Stimulated activated CD4-positive, alpha-beta T cell treated with anti-CD3 and anti-CD28 coated beads, TNF-alpha, amount 100 ng/mL, for 48 hours (primary cell): Measurements from ENCODE around the gene EREG.

Source experiments
- DNase-seq, 3 donors: peaks; one replicate each; pipeline ENCODE4 v3.0.0-alpha.2; 2020; ENCODE audit warnings: low read depth in 3 of 3

The EREG gene

DNA sequence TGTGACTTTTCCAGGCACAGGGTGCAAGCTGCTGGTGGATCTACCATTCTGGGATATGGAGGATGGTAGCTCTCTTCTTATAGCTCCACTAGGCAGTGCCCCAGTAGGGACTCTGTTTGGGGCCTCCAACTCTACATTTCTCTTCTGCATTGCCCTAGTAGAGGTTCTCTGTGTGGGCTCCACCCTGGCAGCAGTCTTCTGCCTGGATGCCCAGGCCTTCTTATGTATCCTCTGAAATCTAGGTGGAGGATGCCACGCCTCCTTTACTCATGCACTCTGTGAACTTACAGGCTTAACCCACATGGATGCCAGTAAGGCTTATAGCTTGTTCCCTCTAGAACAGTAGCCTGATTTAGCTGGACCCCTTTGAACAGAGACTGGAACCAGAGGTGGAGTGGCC, 20.9 kb upstream of the EREG start:
- DNase-seq: no peak

DNA sequence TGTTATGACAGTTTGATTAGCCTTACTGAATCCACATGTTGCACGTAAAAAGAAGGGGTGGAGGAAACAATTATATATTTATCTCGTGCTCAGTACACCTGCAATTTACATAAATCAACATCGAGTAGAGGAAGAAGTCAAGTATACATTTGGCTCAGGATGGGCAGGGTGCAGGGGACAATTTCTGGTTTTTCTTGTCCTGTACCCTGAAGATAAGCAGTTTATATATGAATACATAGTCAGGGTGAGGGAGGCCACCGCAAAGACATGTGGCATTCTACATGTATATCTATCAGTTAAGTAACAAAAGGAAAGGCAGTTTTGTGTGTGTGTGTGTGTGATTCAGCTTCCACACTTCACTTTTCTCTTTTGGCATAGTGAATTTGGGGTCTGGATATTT, 11.1 kb upstream of the EREG start:
- no peak for DNase-seq

DNA sequence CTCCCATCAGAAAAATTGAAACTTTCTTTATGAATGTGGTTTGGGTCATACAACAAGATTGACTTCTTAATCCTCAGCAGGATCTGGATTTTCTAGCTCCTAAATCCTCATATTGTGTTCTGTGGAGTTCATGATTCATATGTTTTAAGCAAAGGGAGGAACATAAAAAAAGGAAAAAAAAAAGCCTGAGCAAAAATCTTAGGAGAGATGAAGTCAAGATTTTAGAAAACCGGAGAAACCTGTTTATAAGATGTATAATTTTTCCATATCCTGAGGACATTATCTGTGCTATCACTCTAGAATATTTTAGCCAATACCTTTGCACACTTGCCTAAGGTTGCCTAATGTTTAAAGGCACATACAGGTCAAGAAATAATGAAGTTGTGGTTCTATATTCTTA, 7.0 kb upstream of the EREG start:
- DNase-seq: no peak

DNA sequence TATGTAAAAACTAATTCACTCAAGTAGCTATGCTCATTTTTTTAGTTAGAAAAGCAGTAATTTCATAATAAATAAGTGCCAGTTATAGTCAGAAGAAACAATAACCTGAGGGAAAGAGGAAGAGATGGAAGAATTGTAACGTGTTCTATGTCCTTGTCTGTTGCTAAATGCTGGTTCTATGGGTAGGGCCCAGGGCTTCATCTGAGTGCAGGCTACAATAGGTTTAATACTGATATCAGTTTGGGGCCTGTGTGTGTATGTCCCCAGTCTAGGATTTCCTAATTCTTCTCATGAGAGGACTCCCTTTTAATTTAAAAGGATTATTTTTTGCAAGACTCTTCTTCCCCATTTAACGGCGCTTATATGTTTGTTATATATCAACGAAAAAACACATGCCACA, 3.3 kb upstream of the EREG start:
- no peak for DNase-seq

DNA sequence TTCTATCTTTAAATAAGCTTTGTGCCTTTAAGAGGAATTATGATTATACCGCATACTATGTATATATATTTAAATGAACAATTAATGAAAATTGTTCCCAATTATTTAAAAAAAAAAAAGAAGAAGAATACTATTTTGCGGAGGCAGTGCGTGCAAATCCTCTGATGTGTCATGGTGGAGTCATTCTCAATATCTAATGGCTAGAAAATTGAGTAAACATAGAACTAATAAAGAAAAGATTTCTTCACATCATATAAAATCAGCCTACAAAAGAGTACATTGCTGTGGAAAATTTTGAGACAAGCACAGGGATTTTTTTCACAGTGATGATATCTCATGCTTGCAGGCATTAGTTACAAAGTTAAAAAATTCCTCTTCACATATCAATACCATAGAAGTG, 2.6 kb upstream of the EREG start:
- no peak for DNase-seq

DNA sequence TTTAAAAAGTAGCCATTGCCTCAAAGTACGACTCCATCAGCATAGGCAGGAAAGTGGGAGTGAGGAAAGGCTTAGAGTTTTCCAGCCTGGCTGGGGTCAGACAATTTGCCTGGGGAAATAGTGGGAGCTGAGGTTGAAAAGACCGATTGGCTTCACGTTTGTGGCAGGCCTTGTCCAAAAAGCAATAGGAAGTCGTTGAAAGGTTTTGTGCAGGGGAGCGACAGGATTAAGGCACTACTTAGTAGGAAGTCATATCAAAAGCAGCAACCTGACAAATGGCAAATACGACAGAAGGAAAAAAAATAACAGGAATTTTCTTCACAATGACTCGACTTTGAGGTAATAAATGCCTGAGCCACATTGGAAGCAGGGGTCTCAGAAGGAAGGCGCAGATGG, 691 bp upstream of the EREG start:
- DNase-seq: no peak

DNA sequence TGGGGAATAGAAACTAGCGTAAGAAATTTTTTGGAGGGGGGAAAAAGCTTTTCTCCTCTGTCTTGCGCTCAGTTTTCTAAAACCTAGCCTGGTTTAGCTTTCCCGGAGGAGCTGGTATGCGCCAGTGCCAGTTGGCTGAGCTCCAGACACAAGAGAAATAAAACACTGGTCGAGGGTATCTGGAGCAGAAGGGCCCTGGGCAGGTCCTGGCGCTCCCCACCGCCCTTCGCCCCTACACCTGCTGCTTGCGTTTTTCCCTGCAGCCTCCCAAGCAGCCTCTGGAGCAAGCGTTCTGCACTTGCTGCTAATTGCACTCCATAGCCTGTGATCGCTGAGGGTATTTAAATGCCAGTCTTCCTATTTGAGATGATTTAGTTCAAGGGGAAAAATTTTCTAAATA, 816 bp downstream of the EREG start:
- DNase-seq: no peak

DNA sequence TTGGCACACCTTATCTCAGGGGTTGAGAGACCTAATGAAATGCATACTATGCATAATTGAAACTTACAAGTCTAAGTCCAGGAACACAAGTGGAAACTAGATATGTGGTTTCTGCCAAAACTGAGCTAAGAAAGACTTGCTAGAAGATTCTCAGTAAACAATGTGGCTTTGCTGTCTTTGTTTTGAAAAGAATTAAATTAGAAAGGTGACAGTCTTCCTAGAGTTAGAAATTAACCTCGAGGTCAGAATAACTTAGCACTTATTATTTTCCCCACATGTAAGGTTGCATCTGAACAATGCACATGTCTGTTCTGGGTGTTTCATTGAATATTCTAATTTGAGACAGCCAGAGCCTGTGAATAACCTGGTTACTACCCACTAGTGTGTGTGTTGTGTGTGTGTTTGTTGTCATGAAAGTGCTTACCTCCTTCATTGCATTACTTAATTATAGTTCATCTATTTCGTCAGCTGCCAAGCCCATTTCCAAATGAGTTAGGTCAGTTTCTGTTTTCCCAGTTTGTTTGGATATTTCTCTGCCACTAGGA, 1.5 kb downstream of the EREG start:
- DNase-seq: no peak

DNA sequence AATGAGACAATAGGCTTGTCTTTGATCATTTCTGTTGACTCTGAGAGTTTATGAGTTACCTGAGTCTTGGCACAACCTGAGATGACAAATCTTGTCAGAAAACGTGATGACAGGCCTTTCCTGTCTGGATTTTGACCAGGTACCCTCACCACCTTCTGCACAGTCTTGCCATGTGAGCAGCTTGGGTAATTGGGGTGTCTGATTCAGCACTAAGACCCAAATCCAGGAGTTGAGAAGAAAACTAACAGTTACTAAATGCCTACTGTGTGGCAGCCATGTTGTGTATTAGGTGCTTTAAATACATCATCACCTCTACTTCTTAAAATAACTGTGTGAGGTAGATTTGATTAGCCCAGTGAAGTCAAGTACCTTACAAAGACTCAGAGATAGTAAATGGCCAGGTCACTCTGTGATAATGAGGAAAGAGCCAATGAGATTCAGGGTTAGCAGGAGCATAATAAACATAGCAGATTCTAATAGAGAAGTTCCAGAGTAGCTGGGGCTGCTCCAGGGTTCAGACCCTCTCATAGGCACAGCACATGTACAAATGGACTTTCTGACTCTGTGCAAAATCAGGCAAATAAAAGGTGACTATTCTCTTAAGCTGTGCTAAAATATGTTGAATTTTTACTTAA, 2.8 kb downstream of the EREG start:
- no peak for DNase-seq

DNA sequence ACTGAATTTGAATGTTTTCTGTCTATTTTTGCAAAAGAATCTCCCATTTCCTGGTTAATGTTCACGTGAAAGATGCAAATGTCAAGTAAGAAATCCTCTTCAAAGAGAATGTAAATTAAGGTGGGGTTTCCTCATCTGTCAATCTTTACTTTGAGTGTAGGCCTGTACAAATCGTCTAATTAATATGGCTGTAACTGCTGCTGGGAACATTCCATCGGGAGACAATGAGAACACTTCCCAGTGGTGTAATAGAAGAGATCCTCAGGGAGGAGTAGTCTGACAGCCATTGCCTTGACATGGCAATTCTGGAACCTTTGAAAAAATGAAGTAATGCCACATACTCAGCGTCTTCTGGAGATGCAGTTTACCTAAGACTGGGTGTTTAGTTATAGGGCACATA, 3.7 kb downstream of the EREG start:
- no peak for DNase-seq

DNA sequence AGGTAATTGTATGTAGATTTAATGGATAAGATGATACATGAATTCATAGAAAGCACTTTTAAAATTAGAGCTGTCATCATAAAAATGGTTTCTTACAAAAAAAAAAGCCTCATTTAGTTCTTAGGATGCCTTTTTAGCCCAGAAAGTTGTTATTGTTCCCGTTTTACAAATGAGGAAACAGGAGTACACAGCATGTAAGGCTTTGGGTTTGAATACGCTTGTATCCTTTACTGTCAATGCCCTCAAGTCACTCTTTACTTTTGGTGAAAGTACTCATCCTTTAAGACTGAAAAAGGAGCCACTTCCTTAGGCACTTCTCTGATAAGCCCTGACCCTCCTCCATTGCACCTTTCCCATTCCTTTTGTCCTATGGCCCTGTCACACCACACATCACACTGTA, 4.9 kb downstream of the EREG start:
- DNase-seq: no peak

DNA sequence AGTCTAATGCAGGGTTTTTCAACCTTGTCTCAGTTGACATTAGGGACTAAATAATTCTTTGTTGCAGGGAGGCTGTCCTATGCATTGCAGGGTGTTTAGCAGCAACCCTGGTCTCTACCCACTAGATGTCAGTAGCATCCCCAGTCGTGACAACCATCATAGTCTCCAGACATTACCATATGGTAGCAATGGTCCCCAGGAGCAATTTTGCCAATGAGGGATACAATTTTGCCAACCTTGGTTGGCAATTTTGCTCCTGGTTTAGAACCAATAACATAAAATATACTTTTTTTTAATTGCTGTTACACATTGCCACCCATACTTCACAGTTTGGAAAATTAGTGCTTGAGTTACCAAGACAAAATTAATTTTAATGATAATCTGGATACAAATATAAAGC, 6.0 kb downstream of the EREG start:
- no peak for DNase-seq

DNA sequence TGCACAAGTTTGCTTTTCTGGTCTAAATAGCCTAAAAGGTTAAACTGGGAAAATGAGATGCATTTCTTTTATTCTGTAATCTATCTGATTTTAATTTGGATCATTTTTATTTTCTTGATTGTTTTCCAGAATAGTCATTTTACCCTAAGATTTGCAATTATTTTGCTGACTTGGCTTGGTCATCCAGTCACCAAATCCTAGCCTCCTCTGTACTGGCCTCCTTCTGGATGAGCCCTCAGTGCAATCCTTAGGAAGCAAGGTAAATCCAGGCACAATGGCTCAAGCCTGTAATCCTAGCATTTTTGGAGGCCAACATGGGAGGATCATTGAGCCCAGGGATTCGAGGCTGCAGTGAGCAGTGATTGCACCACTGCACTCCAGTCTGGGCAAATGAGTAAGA, 9.2 kb downstream of the EREG start:
- DNase-seq: no peak

DNA sequence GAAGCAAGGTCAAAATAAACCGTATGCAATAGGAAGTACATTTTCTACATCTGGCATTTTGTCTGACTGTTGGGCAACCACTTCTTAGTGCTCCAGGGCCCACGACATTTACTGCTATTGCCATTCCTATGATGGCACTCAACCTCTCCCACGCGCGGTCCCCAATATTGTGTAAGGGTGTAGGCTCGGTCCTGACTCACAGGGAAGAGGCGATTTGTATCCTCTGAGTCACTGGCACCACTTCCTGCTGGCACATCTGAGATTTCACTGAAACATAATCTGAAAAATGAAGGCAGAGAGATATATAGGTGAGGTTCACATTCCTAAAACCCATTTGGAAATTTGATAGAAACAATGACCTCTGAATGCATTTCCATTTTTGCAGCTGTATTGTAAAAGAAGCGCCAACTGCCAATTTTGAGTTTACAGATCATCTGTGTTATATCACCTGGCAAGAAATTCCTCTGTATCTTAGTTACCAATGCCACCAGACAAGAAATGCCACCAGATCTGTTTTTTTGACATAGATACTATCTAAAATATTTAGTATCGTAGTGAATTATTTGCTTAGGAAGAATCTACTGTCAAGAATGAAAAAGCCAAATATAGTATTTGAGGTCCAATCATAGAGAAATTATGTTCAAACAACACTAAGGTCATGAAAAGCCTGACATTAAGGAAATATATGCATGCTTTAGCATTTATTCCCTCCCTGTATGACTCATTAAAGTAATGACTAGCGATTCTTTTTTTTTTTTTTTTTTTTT, 9.8 kb downstream of the EREG start:
- no peak for DNase-seq

DNA sequence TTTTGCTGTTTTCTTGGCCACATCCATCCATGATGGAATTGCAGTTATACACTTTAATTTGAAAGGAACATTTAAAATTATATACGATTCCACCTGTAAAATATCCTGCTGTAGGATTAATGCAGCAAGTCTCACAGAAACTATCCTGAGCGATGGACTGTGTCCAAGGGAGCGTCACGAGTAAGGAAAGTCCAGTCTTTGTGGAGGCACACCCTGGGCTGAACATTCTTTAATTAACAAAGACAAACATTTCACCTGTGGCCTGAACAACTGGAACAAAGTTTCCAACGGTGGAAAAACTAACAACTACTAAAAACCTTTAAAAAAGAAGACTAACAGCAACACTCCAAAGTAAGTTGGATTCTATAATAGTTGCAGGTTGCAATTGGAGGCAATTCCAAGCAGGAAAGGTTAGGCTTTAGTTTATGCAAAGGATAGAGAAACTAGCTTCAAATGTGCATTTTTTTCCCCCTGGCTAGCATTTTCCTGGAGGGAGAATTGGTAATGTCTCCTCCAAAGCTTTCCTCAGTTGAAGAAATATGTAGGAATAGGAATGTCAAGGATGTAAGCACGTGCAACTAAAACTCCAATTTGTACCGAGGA, 11.0 kb downstream of the EREG start:
- no peak for DNase-seq

DNA sequence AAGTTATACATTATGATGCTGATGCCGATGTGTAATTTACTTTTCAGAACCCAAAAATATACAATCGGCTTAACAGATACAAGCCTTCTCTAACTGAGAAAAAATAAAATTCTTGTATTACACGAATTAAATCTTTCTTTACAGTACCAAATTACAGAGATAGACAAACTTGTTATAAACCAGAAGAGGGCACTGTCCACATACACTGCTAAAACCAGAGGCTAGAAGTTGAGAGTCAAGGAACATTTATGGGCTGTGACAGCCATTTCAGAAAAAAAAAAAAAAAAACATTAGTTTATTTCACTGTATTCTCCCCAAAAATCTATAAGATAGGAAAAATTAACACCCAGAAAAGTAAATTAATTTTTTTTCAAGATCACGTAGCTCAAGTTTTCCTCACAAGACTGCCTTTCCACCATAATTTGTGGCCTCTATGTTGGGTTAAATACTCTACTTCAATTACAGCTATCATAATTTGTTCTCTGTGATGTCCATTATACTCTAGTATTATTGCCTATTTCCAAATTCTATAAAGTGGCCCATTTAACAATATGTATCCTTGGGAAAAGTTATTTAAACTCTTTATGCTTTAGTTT, 12.0 kb downstream of the EREG start:
- DNase-seq: no peak

DNA sequence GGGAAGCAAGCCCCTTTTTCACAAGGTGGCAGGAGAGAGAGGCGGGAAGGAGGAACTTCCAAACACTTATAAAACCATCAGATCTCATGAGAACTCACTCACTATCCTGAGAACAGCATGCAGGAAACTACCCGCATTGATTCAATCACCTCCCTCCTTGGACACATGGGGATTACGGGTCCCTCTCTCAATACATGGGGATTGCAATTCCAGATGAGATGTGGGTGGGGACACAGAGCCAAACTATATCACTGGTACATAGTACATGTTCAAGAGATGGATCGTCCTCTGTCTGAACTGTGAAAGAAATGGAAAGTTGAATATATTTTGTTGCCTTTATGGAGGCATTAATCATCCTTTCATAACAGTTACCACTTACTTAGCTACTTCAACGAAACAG, 12.8 kb downstream of the EREG start:
- no peak for DNase-seq

DNA sequence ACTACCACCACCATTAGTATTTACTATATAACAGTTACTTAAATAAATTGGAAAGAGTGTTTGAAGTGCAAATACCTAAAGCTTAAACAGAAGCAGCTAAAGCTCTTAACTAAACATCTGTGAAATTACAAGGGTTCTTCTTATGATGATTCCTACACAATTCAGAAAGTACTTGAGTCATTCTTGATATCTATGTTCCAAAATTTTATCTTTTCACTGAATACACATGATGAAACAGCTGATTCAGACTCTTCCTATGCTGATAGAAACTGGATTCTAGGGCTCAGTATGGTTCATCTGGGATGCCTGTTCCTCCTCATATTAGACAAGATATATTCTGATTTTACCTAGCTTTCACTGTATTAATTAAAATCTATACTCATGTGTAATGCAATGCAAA, 13.6 kb downstream of the EREG start:
- no peak for DNase-seq

DNA sequence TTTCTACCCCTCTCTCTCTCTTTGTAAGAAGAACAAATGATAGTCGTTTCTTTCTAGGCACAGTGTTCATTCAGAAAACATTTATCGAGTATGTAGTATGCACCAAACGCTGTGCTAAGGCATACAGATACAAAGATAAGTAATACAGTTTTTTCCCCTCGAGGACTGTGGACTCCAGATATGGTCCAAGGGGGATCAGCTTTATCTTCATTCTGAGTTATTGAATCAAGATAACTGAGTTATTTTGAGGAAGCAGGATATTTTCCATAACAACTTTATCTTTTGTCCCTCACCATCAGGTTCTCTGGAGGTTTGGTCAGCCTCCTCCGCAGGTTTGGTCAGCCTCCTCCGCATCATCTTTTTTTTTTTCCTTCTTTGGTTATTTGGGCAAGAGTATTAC, 15.0 kb downstream of the EREG start:
- no peak for DNase-seq

DNA sequence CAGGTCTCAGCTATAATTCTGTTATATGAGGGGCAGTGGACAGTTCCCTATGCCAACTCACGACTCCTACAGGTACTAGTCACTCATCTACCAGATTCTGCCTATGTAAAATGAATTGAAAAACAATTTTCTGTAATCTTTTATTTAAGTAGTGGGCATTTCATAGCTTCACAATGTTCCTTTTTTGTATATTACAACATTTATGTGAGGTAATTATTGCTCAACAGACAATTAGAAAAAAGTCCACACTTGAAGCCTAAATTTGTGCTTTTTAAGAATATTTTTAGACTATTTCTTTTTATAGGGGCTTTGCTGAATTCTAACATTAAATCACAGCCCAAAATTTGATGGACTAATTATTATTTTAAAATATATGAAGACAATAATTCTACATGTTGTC, 20.4 kb downstream of the EREG start:
- no peak for DNase-seq

DNA sequence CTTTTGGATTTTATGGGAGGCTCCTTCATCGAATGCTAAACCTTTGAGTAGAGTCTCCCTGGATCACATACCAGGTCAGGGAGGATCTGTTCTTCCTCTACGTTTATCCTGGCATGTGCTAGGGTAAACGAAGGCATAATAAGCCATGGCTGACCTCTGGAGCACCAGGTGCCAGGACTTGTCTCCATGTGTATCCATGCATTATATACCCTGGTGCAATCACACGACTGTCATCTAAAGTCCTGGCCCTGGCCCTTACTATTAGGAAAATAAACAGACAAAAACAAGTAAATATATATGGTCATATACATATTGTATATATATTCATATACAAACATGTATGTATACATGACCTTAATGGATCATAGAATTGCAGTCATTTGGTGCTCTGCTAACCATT, 21.2 kb downstream of the EREG start:
- DNase-seq: no peak

DNA sequence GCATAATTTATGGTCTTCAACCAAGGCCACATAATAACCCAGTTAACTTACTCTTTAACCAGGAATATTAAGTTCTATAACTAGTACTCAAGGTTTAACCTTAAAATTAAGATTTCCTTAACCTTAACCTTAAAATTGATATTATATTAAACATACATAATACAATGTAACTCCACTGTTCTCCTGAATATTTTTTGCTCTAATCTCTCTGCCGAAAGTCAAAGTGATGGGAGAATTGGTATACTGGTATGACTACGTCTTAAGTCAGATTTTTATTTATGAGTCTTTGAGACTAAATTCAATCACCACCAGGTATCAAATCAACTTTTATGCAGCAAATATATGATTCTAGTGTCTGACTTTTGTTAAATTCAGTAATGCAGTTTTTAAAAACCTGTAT, 22.8 kb downstream of the EREG start:
- no peak for DNase-seq

DNA sequence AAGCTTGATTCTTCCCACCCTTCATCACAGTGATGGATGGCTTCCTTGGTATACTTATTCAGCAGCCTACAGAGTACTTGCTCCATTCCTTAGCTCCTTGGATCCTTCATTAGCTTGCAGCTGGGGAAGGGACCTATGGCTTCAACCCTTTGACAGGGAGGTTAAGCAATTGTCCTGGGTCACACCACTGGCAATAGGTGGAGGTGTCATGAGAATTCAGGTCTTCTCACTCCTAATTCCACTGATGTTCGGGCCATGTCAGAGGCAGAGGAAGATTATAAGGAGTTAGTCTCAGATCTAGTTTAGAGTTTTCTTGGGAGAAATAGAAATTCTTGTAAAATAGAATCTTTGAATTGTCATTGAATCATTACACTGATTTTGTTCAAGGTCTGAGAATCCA, 24.5 kb downstream of the EREG start:
- DNase-seq: no peak
